Right hindlimb (tissue), 1 donor: ENCODE data around the gene B4GAT1.
A peak's percentile ranks its signal among the peaks of the same experiment; 100 is the strongest.
"Not testable (repeated sequence)": the region's sequence is repeated elsewhere in the genome, so short reads cannot be mapped to it uniquely, and the experiment has no call there.

ENCODE experiments used
- DNase-seq: peaks from one replicate; pipeline ENCODE4 v3.0.0-alpha.2; 2018

Gene B4GAT1

GRCh38 chr11:66362481-66363147, 15.2 kb upstream of the B4GAT1 start:
- DNase-seq, result no peak

- no peak for DNase-seq
Measured at GRCh38 chr11:66361502-66361941, 14.1 kb upstream of the B4GAT1 start.

- no peak for DNase-seq
Measured at GRCh38 chr11:66360406-66361073, 13.1 kb upstream of the B4GAT1 start.

- no peak for DNase-seq
Measured at GRCh38 chr11:66359662-66360087, 12.2 kb upstream of the B4GAT1 start.

DNA sequence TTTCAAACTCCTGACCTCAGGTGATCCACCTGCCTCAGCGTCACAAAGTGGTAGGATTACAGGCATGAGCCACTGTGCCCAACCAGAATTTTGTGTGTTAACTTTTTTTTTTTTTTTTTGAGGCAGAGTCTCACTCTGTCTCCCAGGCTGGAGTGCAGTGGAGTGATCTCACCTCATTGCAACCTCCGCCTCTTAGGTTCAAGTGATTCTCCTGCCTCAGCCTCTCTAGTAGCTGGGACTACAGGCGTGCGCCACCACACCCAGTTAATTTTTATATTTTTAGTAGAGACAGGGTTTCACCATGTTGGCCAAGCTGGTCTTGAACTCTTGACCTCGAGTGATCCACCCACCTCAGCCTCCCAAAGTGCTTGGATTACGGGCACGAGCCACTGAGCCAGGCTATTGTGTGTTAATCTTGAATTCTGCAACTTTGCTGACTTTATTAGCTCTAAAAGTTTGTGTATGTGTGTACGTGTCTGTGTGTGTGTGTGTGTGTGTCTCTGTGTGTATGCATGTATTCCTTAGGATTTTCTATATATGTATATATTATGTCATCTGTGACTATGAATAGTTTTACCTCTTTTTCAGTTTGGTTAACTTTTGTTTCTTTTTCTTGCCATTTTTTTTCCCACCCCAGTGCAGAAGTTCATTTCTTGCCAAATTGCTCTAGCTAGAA, 3.3 kb upstream of the B4GAT1 start:
- DNase-seq, result not testable (repeated sequence)

DNA sequence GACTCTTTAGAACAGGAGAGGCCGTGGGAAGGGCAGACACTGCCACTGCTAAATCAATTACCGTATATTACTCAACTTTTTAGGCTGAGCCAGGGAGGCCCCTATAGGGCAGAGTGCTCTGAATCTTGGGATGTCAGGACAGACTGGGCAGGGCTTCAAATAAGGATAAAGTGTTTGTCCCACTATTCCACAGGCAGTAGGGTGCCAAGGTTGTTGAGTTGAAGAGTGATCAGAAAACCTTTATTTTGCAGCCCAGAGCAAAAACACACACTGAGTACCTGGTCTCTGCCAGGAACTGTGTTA, 1.6 kb upstream of the B4GAT1 start:
- DNase-seq, result no peak

DNA sequence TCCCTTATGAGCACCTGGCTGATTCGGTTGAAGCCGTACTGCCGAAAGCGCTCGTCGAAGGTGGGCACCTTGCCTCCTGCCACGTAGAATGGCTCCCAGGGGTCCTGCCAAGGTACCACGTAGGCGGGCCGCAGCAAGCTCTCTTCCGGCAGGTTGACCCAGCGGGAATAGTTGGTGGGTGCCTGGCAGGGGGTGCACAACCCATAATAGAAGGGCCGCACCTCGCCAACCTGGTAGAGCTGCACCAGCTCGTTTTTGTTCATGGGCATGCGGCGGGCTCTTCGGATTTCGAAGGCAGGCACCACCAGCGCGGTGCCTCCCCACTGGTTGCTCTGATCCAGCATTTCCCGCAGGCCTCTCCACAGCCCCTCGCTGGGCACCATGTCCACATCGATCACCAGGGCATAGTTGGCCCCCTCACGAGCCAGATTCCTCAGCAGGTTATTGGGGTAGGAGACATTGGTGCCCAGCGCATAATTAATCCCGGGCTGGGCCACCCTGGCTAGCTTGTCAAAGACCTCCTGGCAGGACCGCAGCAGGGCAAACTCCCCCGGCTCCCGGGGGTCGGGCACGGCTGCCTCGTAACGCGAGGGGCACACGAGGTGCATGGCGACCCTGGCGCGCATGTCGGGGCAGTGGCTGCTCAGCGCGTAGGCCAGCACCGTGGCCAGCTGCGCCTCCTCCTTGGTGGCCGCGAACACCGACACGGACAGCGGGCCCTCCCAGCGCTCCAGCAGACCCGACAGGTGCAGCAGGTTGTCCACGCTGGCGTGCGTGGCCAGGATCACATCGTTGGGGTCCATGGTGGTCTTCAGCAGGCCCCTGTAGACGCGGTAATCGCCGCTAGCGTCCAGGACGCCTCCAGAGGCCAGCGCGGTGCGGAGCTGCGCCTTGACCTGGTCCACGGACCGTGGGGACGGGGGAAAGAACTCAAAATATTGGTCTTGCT, 679 bp downstream of the B4GAT1 start:
- no peak for DNase-seq

DNA sequence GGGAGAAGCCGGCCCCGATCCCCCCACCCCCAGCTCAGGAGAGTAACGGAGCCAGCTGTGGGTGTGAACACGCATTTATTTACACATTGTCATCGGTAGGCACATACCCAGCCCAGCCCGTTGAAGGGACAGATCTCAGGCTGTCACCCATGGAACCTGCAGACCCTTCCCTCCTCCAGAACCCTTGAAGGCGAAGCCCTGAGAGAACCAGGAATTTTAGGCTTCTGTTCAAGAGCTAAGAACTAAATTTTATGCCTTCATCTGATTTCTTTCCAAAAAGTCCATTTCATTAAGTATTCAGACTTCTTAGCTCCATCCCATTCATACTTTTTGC, 2.1 kb downstream of the B4GAT1 start:
- no peak for DNase-seq

- peak; percentile 98 for DNase-seq
Measured at GRCh38 chr11:66344550-66345315, 2.7 kb downstream of the B4GAT1 start, which contains the start of gene BRMS1. BRMS1 (minus strand) TSS chr11:66345104; CDS start chr11:66342234, 2,870 bp downstream.

- DNase-seq, result no peak
Measured at GRCh38 chr11:66343176-66343575, 4.3 kb downstream of the B4GAT1 start.

GRCh38 chr11:66341502-66342126, 5.8 kb downstream of the B4GAT1 start:
- DNase-seq, result no peak

- DNase-seq, result no peak
Measured at GRCh38 chr11:66340596-66341501, 6.6 kb downstream of the B4GAT1 start.

DNA sequence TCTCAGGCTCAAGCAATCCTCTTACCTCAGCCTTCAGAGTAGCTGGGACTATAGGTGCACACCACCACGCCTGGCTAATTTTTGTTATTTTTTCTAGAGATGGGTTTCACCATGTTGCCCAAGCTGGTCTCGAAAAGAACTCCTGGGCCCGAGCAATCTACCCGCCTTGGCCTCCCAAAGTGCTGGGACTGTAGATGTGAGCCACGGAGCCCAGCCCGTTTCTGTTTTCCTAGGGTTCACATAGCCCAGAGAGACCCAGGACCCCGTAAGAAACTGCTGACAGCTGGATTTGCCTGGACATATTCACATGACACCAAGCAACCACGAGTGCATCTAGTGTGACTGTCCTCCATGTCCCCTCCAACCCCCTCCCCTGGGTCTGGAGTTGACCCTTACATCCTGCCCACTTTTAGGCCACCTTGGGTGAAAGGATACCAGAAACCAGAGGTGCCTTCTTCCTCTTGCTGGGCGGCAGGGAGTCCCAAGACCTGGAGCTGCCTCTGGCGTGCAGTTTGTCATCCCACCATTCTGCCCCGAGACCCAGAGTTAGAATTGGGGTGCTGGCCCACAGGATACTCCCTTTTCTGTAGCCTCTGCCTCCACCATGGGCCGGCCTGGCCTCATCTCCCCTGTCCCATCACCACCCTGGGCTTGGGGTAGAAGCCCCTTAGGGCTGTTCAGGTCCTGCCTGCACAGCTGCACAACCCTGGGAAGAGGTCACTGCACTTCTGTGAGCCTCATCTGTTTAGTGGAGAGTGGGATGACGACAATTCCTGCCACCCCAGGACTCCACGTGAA, 7.5 kb downstream of the B4GAT1 start:
- DNase-seq, result no peak

- DNase-seq, result no peak
Measured at GRCh38 chr11:66339162-66339675, 8.2 kb downstream of the B4GAT1 start.

DNA sequence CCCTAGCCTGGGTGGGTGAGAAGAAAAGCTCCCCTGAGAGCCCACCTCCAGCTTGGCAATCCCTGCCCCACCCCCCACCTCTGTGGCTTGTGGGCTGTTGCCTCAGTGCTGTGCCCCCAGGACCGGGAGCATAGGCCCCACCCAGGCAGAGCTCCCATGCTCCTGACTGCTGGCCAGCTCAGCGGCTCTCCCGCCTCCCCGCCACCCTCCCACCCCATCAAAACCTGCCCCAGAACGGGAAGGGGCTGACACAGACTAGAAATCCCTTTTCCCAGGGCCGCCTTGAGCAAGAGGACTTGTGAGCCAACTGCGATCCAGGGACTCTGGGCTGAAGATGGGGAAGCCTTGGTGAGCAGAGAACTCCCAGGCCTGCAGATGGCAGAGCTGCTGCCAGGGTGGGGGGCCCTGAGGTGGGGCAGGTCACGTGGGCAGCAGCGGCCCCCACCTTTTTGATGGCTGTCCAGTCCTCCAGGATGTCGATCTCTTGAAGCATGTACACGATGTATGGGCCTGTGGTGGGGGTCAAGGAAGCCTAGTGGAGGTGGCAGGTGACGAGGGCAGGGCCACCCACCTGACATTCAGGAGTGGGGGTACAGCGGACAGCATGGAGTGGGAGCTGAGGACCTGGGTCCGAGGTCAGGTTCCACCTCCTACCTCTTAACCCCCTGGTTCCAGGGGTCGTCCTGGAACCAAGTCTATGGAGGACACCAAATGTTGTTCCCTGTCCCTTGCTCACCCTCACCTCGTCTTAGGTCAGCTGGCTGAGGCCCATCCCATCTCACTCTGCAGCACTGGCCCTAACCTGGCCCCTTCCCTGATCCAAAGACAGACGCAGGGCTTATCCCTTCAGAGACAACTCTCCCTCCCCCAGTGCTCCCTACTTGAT, 8.9 kb downstream of the B4GAT1 start:
- no peak for DNase-seq

- DNase-seq, result no peak
Measured at GRCh38 chr11:66337103-66337899, 10.1 kb downstream of the B4GAT1 start.

GRCh38 chr11:66336234-66337102, 11.0 kb downstream of the B4GAT1 start, which contains the start of gene RIN1:
RIN1 (minus strand) TSS chr11:66336434; CDS start chr11:66336402, 32 bp downstream.
- DNase-seq, result peak; percentile 69
